Astrocyte (in vitro differentiated cells and primary cell): ENCODE results near the gene ANKRD11.

Experiments
- CTCF ChIP-seq: IDR thresholded peaks from 2 replicates; pipeline ENCODE4 v1.5.1; 2011; ENCODE audit warnings: low read depth, mild to moderate bottlenecking, inconsistent platforms, low read length, moderate library complexity; ENCODE audit not compliant: insufficient read depth
- EZH2 ChIP-seq: IDR thresholded peaks from 2 replicates; pipeline ENCODE4 v1.6.1; 2012; ENCODE audit warnings: mild to moderate bottlenecking, low read length, inconsistent platforms; ENCODE audit not compliant: insufficient read depth

- TF ChIP-seq CTCF (no peak), EZH2 (no peak)
Measured at GRCh38 chr16:89334461-89334860, 155.9 kb downstream of the ANKRD11 start.
